GM19238 (cell line): ENCODE data around the gene FKBP6.
"Not testable (repeated sequence)": the region's sequence is repeated elsewhere in the genome, so short reads cannot be mapped to it uniquely, and the experiment has no call there.

ENCODE experiments used
- DNase-seq: peaks from one replicate; pipeline ENCODE4 v3.0.0; 2011; ENCODE audit warnings: low spot score; ENCODE audit not compliant: insufficient read length

The FKBP6 gene

DNA sequence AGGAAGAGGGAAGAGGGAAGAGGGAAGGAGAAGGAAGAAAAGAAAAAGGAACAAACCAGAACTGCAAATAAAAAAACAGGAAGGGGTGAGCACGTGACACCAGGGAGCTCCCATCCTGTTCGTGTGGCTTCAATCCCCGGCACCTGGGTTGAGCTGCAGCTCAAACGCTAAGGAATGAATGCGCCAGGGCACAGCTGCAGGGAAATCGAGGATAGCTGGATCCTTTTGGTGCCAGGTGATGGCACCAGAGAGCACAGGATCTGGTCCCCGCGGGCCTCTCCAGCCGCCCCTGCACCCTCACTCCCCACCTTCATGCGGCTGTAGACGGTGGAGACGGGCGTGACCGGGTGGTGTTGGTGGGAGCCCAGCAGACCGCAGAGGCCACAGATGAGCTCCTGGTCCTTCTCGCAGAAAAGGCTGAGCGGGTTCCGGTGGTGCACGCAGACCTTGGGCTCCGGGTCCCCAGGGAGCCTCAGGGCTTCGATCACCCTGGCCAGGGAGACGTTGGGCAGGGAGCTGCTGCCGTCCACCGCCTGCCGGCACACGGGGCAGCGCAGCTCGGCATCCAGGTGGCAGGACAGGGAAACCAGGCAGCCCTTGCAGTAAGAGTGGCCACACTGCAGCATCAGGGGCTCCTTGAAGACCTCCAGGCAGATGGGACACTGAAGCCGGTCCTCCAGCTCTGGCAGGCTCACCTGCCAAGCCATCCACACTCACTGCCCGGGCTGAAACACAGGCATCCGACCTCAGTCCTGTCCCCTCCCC lies 3.7 kb upstream of the FKBP6 start:
- peak; percentile 76 for DNase-seq

- not testable (repeated sequence) for DNase-seq
Observed at GRCh38 chr7:73325424-73325823, 2.5 kb upstream of the FKBP6 start.

GRCh38 chr7:73327449-73327848 lies 512 bp upstream of the FKBP6 start:
- not testable (repeated sequence) for DNase-seq

- no peak for DNase-seq
Observed at GRCh38 chr7:73328696-73329095, 735 bp downstream of the FKBP6 start.

- no peak for DNase-seq
Observed at GRCh38 chr7:73329861-73330581, 2.1 kb downstream of the FKBP6 start.

GRCh38 chr7:73330772-73331171 lies 2.8 kb downstream of the FKBP6 start:
- DNase-seq = no peak

DNA sequence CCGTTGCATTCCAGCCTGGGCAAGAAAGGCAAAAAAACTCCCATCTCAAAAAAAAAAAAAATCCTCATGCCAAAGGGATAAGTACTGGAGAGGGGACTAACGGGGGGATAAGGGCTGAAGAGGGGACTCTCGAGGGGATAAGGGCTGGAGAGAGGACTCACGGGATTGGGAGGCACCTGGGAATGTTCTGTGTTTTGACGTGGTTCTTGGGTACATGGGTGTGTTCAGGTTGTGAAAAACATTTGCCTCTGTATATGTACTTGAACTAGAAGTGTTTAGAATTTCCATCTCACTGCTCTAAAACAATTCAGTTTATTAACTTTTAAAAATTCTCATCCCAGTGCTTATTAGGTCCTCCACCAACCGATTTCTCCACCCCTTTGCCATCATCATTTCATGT lies 4.5 kb downstream of the FKBP6 start:
- no peak for DNase-seq

DNA sequence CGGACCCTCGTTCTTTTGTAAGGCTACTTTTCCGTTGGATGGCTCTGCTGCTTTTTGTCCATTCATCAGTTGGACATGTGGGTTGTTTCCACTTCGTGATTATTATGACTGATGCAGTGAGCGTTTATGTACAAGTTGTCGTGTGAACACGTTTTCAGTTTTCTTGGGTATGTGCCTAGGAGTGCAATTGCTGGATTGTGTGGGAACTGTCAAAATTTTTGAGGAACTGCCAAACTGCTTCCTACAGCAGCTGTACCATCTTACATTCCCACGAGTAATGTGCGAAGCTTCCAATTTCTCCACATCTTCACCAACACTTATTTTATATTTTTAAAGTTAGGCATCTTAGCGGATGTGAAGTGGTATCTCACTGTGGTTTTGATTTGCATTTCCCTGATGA lies 10.4 kb downstream of the FKBP6 start:
- no peak for DNase-seq

GRCh38 chr7:73340514-73340913 lies 12.6 kb downstream of the FKBP6 start:
- no peak for DNase-seq

- DNase-seq = no peak
Observed at GRCh38 chr7:73341877-73342276, 13.9 kb downstream of the FKBP6 start.

DNA sequence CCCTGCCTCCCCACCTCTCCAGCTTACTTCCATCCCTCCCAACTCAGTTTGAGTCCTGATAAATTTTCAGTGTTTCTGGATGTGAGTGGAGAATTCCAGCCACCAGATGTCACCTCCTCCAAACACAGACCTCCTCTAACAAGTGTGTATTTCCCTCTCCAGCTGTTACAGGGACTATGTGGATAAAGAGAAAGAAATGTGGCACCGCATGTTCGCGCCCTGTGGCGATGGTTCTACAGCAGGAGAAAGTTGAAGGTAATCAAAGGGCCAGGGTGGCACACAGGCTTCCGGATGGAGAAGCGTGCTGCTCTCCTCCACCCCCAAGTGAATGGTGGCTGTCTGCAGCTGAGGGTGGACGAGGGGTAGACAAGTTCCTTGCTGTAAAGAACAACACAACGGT lies 14.7 kb downstream of the FKBP6 start:
- DNase-seq = no peak

DNA sequence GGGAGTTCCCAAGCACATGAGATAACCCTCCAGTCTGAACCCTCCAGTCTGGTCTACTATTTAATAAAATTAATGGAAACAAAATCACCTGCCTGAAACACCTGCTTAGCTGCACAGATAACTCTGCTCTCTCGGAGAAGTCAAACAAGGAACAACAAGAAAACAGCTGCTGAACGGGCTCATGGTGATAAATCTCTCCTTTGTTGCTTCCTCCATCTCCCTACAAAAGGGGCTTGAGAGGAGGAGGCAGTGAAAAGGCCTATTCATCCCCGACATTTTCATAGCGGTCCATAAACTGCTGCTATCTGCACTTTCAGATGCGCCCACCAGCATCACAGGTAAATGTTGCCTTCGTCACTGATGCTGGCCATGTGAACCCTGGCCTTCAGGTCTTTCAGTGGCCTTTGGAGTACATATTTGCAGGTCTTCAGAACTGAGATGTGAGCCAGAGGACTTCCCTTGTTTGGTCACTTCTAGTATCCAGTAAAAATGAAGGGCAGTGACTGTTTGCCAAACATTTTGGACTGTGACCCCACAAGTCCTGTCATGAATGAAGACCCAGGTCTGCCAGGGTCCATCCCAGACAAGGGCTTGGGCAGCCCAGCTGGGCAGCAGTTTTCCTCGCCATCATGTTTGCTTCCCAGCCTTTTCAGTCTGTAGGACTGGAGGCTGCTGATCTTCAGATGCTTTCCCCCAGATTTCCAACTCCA lies 15.9 kb downstream of the FKBP6 start:
- DNase-seq = no peak

GRCh38 chr7:73345538-73345937 lies 17.6 kb downstream of the FKBP6 start:
- no peak for DNase-seq

- DNase-seq = no peak
Observed at GRCh38 chr7:73345951-73346350, 18.0 kb downstream of the FKBP6 start.

- no peak for DNase-seq
Observed at GRCh38 chr7:73349763-73350162, 21.8 kb downstream of the FKBP6 start.

GRCh38 chr7:73350306-73351068 lies 22.5 kb downstream of the FKBP6 start:
- DNase-seq = no peak

- DNase-seq = no peak
Observed at GRCh38 chr7:73351447-73352167, 23.6 kb downstream of the FKBP6 start.

- DNase-seq = no peak
Observed at GRCh38 chr7:73352784-73353183, 24.8 kb downstream of the FKBP6 start.

DNA sequence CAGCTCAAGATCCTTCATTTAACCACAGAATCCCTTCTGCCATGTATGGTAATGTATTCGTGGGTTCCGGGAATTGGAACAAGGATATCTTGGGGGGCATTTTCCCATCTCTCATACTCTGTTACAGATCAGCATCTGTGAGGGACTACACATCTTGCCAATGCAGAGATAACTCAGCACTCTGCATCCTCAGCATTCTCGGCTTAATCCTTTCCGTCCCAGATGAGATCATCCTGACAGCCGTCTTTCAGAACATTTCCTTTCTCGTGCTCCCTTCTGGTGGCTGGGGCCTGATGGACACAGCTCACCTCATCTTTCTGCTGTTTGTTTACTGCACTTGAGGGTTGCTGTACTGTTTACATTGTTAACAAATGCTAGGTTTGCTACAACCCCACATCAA lies 25.3 kb downstream of the FKBP6 start:
- DNase-seq = no peak

DNA sequence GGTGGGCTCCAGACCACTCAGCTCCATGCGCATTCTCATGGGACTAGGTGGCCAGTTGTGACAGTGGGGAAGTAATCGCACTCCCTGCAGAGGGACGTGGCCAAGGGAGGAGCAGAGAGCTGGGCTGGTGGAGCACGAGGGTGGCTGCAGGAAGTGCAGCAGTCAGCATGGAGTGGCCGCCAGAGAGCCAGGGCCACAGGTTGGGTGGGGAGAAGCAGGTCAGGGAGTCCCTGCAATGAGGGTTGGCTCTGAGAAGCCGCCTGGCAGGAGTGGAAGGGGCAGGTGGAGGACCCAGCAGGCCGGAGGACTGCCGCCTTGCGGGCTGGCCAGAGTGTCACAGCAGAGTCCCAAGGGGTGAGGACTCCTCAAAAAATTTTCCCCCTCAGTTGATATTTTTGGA lies 26.2 kb downstream of the FKBP6 start:
- no peak for DNase-seq

DNA sequence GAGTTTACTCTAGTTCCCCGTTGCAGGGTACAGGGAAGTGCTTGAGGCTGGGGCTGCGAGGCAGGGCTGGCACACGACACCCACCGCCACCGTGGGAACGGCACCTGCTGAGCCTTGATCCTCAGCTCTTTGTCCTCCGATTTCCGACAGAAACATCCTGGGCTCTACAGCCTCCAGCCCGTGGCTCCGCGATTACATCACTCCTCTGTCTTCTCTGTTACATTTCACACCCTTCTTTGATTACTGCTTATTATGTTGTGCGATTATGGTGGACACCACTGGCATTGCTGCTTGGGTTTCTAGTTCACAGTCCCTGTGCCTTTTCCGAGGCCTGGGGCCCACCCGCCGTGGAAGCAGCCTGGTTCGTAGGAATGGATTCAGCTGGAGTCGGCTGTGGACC lies 26.9 kb downstream of the FKBP6 start:
- DNase-seq = no peak
